CD4-positive, alpha-beta T cell treated with Interleukin-21 for 1 hour (primary cell): ENCODE data around the gene TYW3.
"Not testable (repeated sequence)": the region's sequence is repeated elsewhere in the genome, so short reads cannot be mapped to it uniquely, and the experiment has no call there.

ENCODE experiments used
- DNase-seq: peaks from one replicate; pipeline ENCODE4 v3.0.0-alpha.2; 2020

TYW3 gene

DNA sequence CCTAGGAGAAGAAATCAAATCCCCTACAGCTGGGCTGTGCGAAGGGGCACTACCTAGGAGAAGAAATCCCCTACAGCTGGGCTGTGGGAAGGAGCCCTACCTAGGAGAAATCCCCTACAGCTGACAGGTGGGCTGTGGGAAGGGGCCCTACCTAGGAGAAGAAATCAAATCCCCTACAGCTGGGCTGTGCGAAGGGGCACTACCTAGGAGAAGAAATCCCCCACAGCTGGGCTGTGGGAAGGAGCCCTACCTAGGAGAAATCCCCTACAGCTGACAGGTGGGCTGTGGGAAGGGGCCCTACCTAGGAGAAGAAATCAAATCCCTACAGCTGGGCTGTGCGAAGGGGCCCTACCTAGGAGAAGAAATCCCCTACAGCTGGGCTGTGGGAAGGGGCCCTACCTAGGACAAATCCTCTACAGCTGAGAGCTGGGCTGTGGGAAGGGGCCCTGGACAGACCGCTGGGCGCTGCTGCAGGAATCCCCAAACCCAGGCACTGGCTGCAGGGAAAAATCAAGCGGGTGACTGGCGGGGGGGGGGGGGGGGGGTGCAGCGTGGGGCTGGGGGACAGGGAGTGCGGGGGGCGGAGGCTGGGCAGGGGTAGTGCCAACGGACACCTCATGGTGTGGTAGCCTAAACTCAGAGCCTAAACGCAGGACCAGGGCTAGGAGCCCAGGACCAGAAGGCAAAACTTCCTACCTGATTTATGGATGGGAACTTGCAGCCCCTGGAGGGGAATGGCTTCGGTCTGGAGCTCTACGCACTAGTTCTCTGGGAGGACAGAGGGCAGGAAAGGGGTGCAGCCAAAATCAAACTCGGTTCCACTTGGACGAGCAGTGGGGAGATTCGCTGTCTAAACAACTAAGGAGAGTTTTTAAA, 643 bp upstream of the TYW3 start:
- DNase-seq, result peak; percentile 15

DNA sequence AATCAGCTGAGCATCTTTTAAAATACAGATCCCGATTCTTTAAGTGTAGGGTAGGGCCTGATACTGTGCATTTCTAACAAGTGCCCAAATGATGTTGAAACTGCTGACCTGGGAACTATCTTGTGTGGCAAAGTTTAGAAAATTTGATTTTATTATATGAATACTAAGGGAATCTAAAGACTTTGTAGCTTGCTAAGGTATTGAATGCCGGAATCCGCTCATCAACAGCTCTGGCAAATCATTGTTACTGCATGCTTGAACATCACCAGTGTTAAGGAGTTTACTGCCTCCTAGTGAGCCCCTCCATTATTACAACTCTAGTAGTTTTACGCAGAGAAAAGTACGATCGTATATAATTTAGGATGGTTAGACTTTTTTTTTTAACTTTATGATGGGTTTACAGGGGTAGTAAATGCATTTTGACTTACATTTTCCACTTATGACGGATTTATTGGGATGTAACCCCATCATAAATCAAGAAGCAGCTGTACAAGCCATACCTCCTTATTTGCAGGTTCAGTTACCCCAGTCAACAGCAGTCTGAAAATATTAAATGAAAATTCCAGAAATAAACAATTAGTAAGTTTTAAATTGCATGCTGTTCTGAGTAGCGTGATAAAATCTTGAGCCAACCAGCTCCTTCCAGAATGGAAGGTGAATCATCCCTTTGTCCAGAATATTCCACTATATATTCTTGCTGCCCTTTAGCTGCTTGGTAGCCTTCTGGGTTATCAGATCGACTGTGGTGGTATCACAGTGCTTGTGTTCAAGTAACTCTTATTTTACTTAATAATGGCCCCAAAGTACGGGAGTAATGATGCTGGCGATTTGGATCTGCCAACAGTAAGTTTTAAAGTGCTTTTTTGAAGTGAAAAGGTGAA, 892 bp downstream of the TYW3 start:
- DNase-seq, result peak; percentile 79

DNA sequence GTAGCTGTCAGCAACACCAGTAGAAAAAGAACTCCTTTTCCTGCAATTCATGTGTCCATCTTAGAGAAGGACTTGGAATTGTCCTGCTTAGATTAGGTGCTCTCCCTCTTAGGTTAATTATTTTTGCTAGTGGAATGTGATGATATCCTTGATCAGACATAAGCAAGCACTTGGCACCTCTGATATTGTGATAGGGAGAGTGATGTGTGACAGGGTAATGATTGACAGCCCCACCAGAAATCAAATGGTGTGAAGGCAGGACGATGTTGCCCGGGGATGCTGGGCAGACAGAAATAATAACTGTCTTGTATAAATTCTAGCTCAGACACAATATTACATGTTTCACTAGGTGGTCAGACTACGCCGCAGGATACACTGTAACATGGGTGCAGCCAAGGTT, 4.4 kb downstream of the TYW3 start:
- no peak for DNase-seq

DNA sequence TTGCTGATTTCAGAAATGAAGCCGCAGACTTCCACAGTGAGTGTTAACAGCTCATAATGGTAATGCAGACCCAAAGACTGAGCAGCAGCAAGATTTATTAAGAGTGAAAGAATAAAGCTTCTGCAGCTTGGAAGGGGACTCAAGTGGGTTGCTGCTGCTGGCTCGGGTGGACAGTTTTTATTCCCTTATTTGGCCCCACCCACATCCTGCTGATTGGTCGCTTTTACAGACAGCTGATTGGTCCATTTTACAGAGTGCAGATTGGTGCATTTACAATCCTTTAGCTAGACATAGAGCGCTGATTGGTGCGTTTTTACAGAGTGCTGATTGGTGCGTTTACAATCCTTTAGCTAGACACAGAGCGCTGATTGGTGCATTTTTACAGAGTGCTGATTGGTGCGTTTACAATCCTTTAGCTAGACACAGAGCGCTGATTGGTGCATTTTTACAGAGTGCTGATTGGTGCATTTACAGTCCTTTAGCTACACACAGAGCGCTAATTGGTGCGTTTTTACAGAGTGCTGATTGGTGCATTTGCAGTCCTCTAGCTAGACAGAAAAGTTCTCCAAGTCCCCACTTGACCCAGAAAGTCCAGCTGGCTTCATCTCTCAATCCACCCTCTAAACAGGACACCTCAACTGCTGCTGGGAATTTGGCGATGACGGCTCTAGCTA, 7.5 kb downstream of the TYW3 start:
- DNase-seq, result not testable (repeated sequence)

DNA sequence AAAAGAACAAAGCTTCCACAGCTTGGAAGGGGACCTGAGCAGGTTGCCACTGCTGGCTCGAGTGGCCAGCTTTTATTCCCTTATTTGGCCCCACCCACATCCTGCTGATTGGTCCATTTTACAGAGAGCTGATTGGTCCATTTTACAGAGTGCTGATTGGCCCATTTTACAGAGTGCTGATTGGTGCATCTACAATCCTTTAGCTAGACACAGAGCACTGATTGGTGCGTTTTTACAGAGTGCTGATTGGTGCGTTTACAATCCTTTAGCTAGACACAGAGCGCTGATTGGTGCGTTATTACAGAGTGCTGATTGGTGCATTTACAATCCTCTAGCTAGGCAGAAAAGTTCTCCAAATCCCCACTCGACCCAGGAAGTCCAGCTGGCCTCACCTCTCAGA, 12.3 kb downstream of the TYW3 start:
- not testable (repeated sequence) for DNase-seq

DNA sequence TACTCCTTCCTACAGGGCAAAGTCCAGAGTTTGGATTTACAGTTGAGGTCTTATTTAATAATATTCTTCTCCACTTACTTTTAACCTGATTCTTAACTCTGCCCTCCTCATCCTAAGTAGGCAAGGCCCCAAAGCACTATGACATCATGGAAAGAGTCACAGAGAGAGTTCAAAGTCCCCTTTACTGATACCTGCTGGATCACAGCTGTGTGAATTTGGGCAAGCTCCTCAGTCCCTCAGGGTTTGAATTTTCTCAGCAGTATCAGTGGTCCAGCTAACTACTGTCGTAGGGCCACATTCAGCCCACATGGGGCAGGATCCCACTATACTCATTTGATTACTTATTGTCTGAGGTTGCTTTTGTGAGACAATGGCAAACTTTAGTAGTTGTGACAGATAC, 16.0 kb downstream of the TYW3 start:
- no peak for DNase-seq

DNA sequence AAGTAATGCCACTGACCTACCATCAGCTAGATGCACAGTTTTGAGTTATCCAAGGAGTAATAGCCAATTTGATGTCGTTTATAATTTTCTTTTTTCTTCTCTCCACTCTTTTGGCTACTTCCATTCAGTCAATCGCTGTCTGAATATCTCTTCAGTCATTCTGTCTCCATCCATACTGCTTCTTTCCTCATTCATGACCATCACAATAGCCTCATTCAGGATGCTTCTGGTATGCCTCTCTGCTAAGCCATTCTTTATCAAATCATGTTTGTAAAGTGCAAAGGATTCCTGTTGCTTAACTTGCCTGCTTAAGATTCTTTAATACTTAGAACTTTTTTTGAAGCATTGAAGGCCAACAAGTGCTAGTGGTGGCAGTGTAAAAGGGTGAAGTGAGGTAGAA, 20.2 kb downstream of the TYW3 start:
- no peak for DNase-seq

DNA sequence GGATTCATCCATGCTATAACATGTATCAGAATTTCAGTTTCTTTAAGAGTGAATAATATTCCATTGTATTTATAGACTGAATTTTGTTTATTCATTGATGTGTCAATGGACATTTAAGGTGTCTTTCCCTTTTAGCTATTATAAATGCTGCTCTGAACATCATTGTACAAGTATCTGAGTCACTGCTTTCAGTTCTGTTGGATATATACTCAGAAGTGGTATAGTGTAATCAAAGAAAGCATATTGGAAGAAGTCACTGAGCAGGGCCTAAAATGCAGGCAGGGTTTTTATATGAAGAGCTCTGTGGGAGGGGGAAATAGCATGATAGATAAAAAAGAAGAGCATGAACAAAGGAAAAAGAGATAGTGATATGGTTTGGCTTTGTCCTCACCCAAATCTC, 22.5 kb downstream of the TYW3 start:
- DNase-seq, result no peak

DNA sequence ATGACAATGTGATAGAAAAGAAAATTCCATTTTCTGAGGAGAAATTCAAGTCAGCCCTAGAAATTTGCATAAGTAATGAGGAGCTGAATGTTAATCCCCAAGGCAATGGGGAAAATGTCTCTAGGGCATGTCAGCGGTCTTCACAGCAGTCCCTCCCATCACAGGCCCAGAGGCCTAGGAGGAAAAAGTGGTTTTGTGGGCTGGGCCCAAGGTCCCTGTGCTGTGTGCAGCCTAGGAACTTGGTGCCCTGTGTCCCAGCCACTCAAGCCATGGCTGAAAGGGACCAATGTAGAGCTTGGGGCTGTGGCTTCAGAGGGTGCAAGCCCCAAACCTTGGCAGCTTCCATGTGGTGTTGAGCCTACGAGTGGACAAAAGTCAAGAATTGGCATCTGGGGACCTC, 23.7 kb downstream of the TYW3 start:
- DNase-seq, result not testable (repeated sequence)

DNA sequence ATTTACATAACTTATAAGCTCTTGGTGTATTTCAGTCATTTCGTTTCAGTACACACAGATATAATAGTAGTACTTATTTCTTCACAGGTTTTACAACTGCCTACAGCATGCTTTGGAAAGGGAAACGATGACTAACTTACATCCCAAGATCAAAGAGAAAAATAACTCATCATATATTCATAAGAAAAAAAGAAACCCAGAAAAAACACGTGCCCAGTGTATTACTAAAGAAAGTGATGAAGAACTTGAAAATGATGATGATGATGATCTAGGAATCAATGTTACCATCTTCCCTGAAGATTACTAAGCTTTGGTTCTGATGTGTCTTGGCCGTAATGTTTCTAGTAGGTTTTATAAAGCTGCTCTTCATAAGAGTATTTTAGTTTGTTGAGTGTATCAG, 30.9 kb downstream of the TYW3 start:
- no peak for DNase-seq

DNA sequence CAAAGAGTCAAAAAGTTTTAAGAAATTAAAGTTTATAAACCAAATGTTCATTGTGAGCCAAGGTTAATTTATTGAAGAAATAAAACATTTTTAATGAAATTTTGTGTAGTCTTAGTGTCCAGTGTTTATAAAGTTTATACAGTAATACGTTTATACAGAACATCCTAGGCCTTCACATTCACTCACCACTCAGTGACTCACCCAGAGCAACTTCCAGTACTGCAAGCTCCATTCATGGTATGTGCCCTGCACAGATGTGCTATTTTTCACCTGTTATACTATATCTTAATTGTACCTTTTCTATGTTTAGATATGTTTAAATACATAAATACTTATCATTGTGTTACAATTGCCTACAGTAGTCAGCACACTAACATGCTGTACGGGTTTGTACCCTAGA, 33.6 kb downstream of the TYW3 start:
- DNase-seq, result no peak

DNA sequence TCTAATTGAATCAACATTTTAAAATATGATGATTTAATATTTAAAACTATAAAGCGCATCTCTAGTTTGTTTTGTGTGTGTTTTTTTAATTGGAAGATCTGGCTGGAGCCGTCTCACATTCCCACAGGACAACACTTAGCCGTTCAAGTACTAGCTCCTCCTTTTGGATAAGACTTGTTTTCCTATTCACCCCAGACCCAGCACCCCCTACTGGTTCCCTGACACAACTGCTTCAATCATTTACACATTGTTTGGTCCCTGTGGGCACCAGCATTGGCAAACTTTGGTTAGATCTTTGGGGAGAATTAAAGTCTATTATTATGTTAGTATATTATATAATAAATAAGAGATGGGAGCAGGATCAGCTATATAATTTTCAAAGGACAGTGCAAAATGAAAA, 34.5 kb downstream of the TYW3 start:
- DNase-seq, result no peak

DNA sequence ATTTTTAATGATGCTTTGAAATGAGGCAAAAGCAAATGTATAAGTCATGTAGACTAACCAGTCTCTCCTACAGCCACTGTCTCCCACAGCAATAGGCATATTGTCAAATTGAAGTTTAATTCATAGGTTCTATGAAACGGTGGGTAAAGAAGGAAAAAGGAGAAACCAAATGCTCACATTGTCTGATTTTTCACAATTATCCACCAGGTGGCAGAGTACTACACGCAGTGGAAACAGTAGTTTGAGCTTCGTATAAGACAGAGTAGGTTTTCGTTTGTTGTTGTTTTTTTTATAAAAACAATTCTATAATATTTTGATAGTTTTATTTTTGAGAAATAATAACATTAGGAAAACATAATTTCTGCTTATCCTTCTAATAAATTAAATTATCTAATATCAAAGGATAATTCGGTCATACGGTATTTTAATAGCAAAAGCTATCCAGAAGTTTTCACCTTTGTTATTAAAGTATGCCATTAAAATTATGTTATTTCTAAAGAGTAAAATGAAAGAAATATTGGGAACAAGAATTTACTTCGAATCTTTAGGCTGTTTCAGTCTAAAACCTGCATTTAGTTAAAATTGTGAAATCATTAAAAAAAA, 39.1 kb downstream of the TYW3 start:
- DNase-seq, result peak; percentile 31

DNA sequence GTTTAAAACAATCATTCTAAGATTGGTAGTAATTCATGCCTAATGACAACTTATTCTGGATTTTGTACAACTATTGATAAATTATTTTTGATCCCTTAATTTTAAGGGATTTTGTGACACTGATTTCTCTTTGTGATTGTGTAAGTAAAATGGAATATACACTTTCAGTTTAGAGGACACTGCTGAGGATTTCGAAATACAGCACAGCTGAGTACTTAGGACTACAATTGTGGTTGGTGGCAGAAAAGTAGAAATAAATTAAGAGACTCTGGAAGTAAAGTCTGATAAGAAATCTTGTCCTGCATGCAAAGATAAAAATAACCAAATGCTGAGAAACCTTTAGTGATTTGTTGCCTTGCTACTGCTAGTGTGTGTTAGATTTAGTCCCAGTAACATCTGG, 40.0 kb downstream of the TYW3 start:
- DNase-seq, result no peak

DNA sequence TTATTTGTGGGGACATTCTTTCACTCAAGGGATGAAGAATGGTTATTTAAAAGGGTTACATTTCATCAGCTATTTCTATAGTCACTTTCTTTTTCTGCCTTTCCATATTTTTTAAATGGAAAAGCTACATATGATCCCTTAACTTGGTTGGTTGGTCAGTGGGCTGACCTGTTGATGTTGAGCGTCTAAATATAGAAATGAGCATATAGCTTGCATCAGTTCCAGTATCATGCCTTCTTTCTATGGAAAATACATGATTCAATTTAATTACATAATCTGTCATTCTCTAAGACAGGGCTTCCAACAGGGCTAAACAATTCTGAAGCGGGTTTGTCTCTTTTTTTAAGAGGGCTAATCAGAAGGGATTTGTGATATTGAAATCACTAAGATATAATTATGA, 40.6 kb downstream of the TYW3 start:
- DNase-seq, result no peak

DNA sequence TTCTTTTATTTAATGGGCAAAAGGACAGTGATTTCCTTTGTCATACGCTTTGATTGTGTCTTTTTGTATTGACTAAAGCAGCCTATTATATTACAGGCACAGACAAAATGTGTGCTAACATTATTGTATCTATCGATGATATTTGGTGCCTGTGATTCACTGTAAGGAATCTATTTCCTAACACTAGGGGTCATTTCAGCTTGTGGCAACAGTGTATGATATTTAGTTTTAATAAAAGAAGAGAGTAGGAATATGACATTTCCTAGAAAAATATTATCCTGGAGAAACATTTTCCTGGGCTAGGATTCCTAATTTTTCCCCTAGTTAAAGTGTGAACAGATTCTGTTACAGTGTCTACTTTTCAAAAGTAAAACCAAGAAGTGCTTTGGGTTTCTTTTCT, 42.8 kb downstream of the TYW3 start:
- no peak for DNase-seq

DNA sequence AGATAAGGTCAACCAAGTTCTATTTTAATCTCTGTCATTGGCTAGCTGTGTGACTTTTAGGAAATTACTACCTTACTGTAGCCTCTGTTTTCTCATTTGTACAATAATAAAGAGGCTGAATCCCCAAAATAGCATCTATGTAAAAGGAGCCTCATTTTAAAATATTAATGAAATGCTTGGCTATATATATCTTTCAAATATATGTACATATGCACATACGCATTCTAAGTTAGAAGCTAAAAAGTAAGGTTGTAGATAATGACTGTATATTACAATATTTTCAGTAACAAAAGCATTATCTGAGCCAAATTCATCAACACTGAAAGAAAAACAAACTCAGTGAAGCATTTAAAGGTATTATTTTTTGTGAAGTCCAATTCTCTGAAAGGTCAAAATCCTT, 44.6 kb downstream of the TYW3 start:
- no peak for DNase-seq

DNA sequence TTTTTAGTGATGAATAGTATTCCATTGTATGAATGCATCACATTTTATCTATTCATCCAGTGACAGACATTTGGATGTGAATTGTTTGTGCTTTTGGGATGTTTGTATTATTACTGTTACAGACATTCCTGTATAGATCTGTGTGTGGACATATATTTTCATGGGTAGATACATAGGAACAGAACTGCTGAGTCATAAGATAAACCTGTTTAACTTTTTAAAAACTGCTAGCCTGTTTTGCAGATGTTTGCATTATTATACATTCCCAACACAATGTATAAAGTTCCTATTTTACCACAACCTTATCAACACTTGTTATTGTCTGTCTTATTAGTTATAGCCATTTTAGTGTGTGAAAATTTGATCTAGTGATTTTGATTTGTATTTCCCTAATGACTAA, 46.8 kb downstream of the TYW3 start:
- DNase-seq, result no peak

DNA sequence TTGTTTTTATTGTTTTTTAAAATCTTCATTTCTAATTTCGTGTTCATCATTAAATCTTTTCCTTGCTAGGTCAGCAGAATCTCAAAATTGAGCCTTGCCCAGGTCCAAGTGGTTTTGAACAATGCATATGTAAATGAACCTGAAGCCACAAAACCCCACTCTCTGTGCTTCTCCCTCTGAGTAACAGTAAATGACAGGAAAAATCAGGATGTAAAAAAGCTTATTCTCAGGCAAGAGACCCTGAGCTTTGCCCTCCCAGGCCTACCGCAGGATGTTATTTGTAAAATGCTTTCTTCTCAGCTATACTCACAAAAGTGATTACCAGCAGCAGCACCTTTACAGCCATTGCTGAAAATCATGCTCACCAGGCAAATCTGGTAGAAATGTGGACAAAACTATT, 47.6 kb downstream of the TYW3 start:
- no peak for DNase-seq

DNA sequence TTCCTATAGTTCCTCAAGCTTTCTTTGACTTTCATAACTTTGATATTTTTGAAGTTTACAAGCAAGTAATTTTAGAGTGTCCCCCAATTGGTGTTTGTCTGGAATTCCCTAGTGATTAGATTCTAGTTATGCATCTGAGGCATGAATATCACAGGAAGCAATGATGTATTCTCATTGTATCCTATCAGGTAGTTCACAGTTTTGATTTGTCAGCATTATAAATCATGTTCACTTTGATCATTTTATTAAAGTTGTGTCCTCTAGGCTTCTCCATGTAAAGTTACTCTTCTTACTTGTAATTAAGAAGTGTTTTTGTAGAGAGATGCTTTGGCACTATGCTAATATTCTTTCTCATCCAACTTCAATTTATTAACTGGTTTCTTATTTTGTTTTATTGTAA, 53.0 kb downstream of the TYW3 start:
- DNase-seq, result no peak

DNA sequence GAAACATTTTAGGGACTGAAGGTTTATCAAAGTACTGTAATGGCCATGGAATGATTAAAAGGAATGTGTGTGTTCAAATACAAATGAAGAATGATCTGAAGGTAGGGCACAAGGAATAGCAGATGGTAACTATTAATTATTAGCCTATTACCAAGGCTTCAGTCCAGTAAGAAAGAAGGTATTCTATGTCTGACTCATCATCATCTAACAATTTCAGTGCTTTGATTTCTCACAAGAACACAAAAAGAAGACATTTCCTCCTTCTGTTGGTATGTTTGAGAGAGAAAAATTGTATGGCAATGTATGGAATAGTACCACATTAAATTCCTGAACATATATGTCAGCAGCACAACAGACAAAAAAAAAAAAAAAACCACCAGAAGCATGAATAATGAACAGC, 57.5 kb downstream of the TYW3 start:
- DNase-seq, result no peak

DNA sequence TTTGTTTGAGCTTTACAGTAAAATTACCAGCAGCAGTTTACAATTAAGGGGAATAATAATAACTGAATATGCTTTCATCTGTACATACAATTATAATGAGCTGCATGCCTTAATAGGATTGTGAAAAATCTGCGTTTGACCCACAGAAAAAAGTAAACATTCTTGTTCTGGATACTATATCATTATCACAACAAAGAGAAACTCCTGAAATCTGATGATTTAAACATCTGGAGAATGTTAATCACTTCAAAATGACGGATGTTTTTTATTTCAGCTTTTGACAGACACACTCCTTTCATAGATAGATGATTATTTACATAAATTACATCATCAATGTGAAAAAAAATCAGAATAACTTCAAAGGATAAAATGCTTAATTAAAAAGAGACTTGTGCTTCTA, 58.5 kb downstream of the TYW3 start:
- no peak for DNase-seq

DNA sequence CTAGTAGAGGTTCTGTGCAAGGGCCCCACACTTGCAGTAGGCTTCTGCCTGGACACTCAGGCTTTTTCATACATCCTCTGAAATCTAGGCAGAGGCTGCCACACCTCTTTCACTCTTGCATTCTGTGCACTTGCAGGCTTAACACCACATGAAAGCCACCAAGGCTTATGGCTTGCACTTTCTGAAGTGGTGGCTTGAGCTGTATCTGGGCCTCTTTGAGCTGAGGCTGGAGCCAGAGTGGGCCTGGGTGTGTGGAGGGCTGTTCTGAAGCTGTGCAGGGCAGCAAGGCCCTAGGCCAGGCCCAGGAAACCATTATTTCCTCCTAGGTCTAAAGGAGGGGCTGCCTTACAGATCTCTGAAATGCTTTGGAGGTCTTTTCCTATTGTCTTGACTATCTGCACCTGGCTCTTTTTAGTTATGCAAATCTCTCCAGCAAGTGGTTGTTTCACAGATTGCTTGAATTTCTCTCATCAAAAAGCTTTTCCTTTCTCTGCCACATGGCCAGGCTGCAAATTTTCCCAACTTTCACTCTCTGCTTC, 66.2 kb downstream of the TYW3 start:
- no peak for DNase-seq
